ENCODE measurements around the gene VWA8. TPM values are rescaled to one million over a fixed set of nuclear protein-coding genes. Genes with fewer than 3 reads are reported as not detected.

VWA8 gene
- total RNA-seq, 4 donors from 2014 or later, result 19.5 to 26.2 (median 21.6) TPM

DNA sequence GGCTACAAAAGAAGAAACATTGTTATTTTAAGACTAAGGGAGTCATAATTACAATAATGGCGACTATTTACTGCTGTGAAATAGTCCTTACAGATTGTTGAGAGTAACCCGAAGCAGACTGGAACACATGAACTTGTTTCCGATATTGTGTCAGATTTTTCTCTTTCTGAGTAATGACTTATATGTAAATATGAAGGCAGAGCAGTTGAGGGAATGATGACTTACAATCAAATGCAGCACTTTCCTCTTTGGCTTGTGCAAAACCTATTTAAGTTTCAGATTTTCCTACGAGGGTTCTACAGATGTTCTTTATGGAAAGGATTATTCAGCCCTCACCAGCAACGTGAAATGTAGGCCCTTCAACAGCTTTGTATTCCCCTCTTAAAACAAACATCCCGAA lies 304.9 kb downstream of the VWA8 start:
- no peak overlapping the region for H3K27ac ChIP-seq (replicated peaks in 1 of 4)
- no peak for DNase-seq (ENCODE audit: extremely low spot score)
- H3K4me3 ChIP-seq, result no peak overlapping the region
- H3K9me3 ChIP-seq, result no peaks in the 10 kb centered on the region
- H3K4me1 ChIP-seq, result peaks cover 9 to 23% (median 20%) of the 10 kb centered on the region in 4 donors
- intact Hi-C loops (cut with DNase I), result loop anchor here (10.0 kb wide), 1 partner anchor 201 kb away; the partner anchor contains the start of gene RGCC
- 76% methylated on average over 6 of the region's 6 CpGs for WGBS
- TF ChIP-seq EP300 (IDR thresholded peaks at IDR 0.05), result no peak
- TF ChIP-seq, protein P1, sequence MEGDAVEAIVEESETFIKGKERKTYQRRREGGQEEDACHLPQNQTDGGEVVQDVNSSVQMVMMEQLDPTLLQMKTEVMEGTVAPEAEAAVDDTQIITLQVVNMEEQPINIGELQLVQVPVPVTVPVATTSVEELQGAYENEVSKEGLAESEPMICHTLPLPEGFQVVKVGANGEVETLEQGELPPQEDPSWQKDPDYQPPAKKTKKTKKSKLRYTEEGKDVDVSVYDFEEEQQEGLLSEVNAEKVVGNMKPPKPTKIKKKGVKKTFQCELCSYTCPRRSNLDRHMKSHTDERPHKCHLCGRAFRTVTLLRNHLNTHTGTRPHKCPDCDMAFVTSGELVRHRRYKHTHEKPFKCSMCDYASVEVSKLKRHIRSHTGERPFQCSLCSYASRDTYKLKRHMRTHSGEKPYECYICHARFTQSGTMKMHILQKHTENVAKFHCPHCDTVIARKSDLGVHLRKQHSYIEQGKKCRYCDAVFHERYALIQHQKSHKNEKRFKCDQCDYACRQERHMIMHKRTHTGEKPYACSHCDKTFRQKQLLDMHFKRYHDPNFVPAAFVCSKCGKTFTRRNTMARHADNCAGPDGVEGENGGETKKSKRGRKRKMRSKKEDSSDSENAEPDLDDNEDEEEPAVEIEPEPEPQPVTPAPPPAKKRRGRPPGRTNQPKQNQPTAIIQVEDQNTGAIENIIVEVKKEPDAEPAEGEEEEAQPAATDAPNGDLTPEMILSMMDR (IDR thresholded peaks at IDR 0.05), result no peak
- TF ChIP-seq POLR2AphosphoS5 (IDR thresholded peaks at IDR 0.05), result no peak
- TF ChIP-seq POLR2A (IDR thresholded peaks at IDR 0.05; ENCODE audit: low read depth), result no peak
- H3K27me3 ChIP-seq, result no peaks in the 10 kb centered on the region
- H3K36me3 ChIP-seq, result no peaks in the 10 kb centered on the region

DNA sequence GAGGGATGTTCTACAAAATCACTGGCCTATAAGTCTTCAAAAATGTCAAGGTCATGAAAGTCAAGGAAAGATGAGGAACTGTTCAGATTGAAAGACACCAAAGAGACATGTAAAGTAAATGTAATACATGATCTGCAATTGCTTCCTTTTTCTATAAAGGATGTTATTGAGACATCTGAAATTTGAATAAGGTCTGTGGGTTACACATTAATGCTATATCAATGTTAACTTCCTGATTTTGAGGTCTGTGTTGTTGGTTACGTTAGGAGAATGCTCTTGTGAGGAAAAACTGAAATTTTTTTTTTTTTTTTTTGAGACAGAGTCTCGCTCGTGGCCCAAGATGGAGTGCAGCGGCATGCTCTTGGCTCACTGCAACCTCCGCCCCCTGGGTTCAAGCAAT lies 306.1 kb downstream of the VWA8 start:
- no peaks in the 10 kb centered on the region for H3K9me3 ChIP-seq
- H3K4me3 ChIP-seq, result no peak overlapping the region
- DNase-seq (ENCODE audit: extremely low spot score), result no peak
- intact Hi-C loops (cut with DNase I), result loop anchor here (5.0 to 10.0 kb wide), 2 partner anchors 200 to 302 kb away; partner anchors contain the start of gene RGCC
- H3K27ac ChIP-seq (replicated peaks in 1 of 4), result no peak overlapping the region
- no peaks in the 10 kb centered on the region for H3K27me3 ChIP-seq
- peaks cover 9 to 24% (median 20%) of the 10 kb centered on the region in 4 donors for H3K4me1 ChIP-seq
- TF ChIP-seq, protein P1 (IDR thresholded peaks at IDR 0.05), result no peak
- TF ChIP-seq POLR2A (IDR thresholded peaks at IDR 0.05; ENCODE audit: low read depth), result no peak
- TF ChIP-seq EP300 (IDR thresholded peaks at IDR 0.05), result no peak
- no peak for TF ChIP-seq POLR2AphosphoS5 (IDR thresholded peaks at IDR 0.05)
- H3K36me3 ChIP-seq, result no peaks in the 10 kb centered on the region
- WGBS, result 87% methylated on average over 5 of the region's 5 CpGs

DNA sequence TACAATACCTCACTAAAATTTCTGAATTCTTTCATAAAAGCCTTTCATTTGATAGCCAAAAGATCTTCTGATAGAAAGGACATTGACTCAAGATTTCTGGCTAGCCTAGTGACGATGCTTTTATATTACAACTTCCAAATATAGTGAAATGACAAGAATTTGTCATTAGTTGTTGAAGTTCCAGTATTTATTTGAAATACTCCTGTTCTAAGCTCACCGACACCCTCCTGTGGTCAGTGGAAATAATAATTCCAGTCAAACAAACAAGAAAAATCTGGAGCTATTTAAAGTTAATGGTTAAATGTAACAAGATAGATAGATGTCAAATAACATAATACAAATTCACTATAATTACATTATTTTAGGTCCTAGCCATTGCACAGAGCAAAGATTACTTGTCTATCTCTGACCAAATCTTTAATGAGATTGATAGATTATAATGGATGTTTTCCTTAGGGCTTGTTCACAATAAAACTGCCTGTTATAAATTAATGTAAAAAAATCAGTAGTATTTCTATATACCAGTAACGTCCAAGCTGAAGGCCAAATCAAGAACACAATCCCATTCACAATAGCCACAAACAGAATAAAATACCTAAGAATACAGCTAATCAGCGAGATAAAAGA lies 308.1 kb downstream of the VWA8 start:
- H3K9me3 ChIP-seq, result no peaks in the 10 kb centered on the region
- H3K4me1 ChIP-seq, result peaks cover 17 to 34% (median 28%) of the 10 kb centered on the region in 4 donors
- no peak overlapping the region for H3K4me3 ChIP-seq
- DNase-seq (ENCODE audit: extremely low spot score), result no peak
- H3K27ac ChIP-seq (replicated peaks in 1 of 4), result peak overlapping the region in 3 of 4 donors; percentile 34 to 47 (median 36)
- WGBS, result 39% methylated on average over 4 of the region's 4 CpGs
- intact Hi-C loops (cut with DNase I), result loop anchor here (5.0 to 10.0 kb wide), 2 partner anchors 198 to 301 kb away; partner anchors contain the start of gene RGCC
- H3K27me3 ChIP-seq, result no peaks in the 10 kb centered on the region
- no peaks in the 10 kb centered on the region for H3K36me3 ChIP-seq
- TF ChIP-seq POLR2AphosphoS5 (IDR thresholded peaks at IDR 0.05), result no peak
- TF ChIP-seq, protein P1 (IDR thresholded peaks at IDR 0.05), result peak; percentile 62 to 65 (median 63)

DNA sequence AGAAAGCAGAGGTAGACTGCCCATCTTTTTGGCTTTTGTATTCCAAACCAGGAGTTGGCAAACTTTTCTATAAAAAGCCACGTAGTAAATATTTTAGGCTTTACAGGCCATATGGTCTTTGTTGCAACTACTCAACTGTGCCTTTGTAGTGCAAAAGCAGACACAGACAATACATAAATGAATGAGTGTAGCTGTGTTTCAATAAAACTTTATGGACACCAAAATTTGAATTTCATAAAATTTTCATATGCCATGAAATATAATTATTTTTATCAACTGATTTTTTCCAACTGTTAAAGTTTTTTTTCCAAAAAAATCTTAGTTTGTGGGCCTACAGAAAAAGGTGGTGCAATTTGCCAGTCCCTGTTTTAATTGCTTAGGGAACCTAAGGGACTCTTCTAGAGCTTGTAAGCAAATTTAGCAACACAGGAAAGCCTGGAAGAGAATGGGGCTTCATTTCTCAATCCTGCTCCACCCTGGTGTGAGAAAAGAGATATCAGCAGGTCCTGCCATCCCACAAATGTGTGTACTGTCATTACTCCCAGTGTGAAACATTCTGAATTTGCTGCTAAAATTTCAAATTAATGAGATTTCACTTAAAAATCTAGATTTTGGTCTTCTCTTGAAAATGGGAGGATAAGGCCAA lies 309.4 kb downstream of the VWA8 start:
- Histone ChIP-seq H3K9me3 (no peaks in the 10 kb centered on the region), H3K27me3 (no peaks in the 10 kb centered on the region), H3K4me3 (no peak overlapping the region), H3K27ac (replicated peaks in 1 of 4) (peak overlapping the region in 3 of 4 donors; percentile 34 to 47 (median 36)), H3K36me3 (no peaks in the 10 kb centered on the region), H3K4me1 (peaks cover 17 to 46% (median 40%) of the 10 kb centered on the region in 4 donors)
- intact Hi-C loops (cut with DNase I), result loop anchor here (5.0 to 10.0 kb wide), 2 partner anchors 197 to 299 kb away; partner anchors contain the start of gene RGCC
- TF ChIP-seq POLR2A (IDR thresholded peaks at IDR 0.05; ENCODE audit: low read depth), result no peak
- TF ChIP-seq, protein P1 (IDR thresholded peaks at IDR 0.05), result no peak
- WGBS, result 80% methylated on average over 1 of the region's 1 CpG
- DNase-seq (ENCODE audit: extremely low spot score), result no peak
